Kidney (tissue), 14 donors: Measurements from ENCODE around the gene SLITRK2. TPM values are rescaled to one million over a fixed set of nuclear protein-coding genes. Genes with fewer than 3 reads are reported as not detected.
A peak's percentile ranks its signal among the peaks of the same experiment; 100 is the strongest.

Experiments
- DNase-seq, 5 donors: peaks; one replicate each; pipeline ENCODE4 v3.0.0-alpha.2; 2013 to 2020
- FAIRE-seq: peaks from 2 replicates; lab custom pipeline; 2012; peaks lifted over from hg19 to GRCh38; lab: Jason Lieb, UNC
- H3K27ac ChIP-seq, 2 donors: one replicate each; pipeline ENCODE4 v1.7.0; 2013; ENCODE audit warnings: low read depth in 2 of 2, low read length in 2 of 2, inconsistent platforms in 1 of 2
- H3K27me3 ChIP-seq: one replicate; pipeline ENCODE4 v1.7.1; 2013; ENCODE audit warnings: low read length, inconsistent platforms; ENCODE audit not compliant: control insufficient read depth, insufficient read depth
- H3K36me3 ChIP-seq, 3 donors: one replicate each; pipeline versions ENCODE4 v1.7.0 to v1.7.1; 2013; ENCODE audit warnings: low read length in 3 of 3, control low read depth in 1 of 3, inconsistent platforms in 1 of 3; ENCODE audit not compliant: insufficient read depth in 3 of 3, control insufficient read depth in 2 of 3
- H3K4me1 ChIP-seq, 3 donors: one replicate each; pipeline versions ENCODE4 v1.7.0 to v1.7.1; 2013; ENCODE audit warnings: low read length in 3 of 3, inconsistent platforms in 1 of 3, low read depth in 1 of 3; ENCODE audit not compliant: control insufficient read depth in 2 of 3, insufficient read depth in 2 of 3
- H3K4me3 ChIP-seq, 3 donors: one replicate each; pipeline versions ENCODE4 v1.7.0 to v1.8.1; 2013; ENCODE audit warnings: low read length in 3 of 3, control low read depth in 1 of 3, inconsistent platforms in 1 of 3
- H3K9ac ChIP-seq, 3 donors: one replicate each; pipeline versions ENCODE4 v1.7.0 to v1.7.1; 2013; ENCODE audit warnings: low read length in 3 of 3, control low read depth in 1 of 3, inconsistent platforms in 1 of 3
- H3K9me3 ChIP-seq, 3 donors: one replicate each; pipeline versions ENCODE4 v1.7.0 to v1.7.1; 2013; ENCODE audit warnings: low read length in 3 of 3, control low read depth in 1 of 3, inconsistent platforms in 1 of 3; ENCODE audit not compliant: control insufficient read depth in 2 of 3, insufficient read depth in 1 of 3
- CTCF ChIP-seq: IDR thresholded peaks from 3 replicates; pipeline ENCODE4 v1.5.1; 2012; ENCODE audit warnings: mild to moderate bottlenecking, moderate library complexity, borderline replicate concordance; ENCODE audit not compliant: insufficient read depth; ENCODE audit errors: extremely low read depth
- intact Hi-C: fragments of 100-400 bp; cut with DNase I; formaldehyde crosslinking; loops from one replicate; pipeline ENCODE4 v1.11.1; 2022
- polyA plus RNA-seq: library from polyadenylated mRNA; stranded (reverse); fragments of 350-450 nt; fragmentation: Illumina TruSeq; extraction: RNeasy Lipid Tissue Mini Kit (QIAGEN cat#74804); gene quantifications from one replicate; pipeline ENCODE4 v1.2.3, GENCODE V29; 2014; ENCODE audit warnings: low read depth, low replicate concordance; ENCODE audit not compliant: insufficient read depth
- total RNA-seq: library from RNA; stranded (reverse); fragmentation: NEBNext Ultra II Directional; extraction: Animal tissue kit (Norgen Biotek cat#: 25700); gene quantifications from one replicate; pipeline ENCODE4 v1.2.1, GENCODE V29; 2021
- donor health status: control.
- donor health status: control.
- donor health status: control.
- donor health status: control.
- donor health status: control.
- donor health status: DM: yes; HTN: yes; CAD: no.
- donor health status: Normal renal cell carcinoma (clear cell type).

Gene SLITRK2
- total and polyA plus RNA-seq, 2 donors from 2014 or later = 0.34 to 3.8 TPM

GRCh38 chrX:145821898-145822571 is 4.4 kb downstream of the SLITRK2 start:
- Histone ChIP-seq H3K27ac (no peak overlapping the region), H3K4me1 (no peaks in the 10 kb centered on the region), H3K9ac (no peak overlapping the region), H3K9me3 (no peaks in the 10 kb centered on the region), H3K4me3 (no peak overlapping the region), H3K27me3 (peaks cover 26% of the 10 kb centered on the region), H3K36me3 (no peaks in the 10 kb centered on the region)
- FAIRE-seq = no peak
- TF ChIP-seq CTCF = no peak
- DNase-seq = no peak
- intact Hi-C loops = no loop called here

- no peak for TF ChIP-seq CTCF
- Histone ChIP-seq H3K9me3 (no peaks in the 10 kb centered on the region), H3K27me3 (peaks cover 23% of the 10 kb centered on the region), H3K4me1 (no peaks in the 10 kb centered on the region), H3K27ac (no peak overlapping the region), H3K4me3 (no peak overlapping the region), H3K36me3 (no peaks in the 10 kb centered on the region), H3K9ac (no peak overlapping the region)
- intact Hi-C loops = no loop called here
- FAIRE-seq (no peak), DNase-seq (no peak)
Measured at GRCh38 chrX:145823132-145823531, 5.5 kb downstream of the SLITRK2 start.

- H3K36me3 ChIP-seq = no peaks in the 10 kb centered on the region
- H3K27ac ChIP-seq = no peak overlapping the region
- TF ChIP-seq CTCF = no peak
- H3K9ac ChIP-seq = no peak overlapping the region
- peaks cover 3% of the 10 kb centered on the region for H3K27me3 ChIP-seq
- no peaks in the 10 kb centered on the region for H3K9me3 ChIP-seq
- H3K4me3 ChIP-seq = no peak overlapping the region
- DNase-seq (peak in 1 of 5 donors; percentile 61), FAIRE-seq (peak; percentile 97)
- no peaks in the 10 kb centered on the region for H3K4me1 ChIP-seq
- intact Hi-C loops = no loop called here
Measured at GRCh38 chrX:145825896-145826295, 8.3 kb downstream of the SLITRK2 start.
